GM23338 (cell line): ENCODE results near the gene ADORA1. TPM values are rescaled to one million over a fixed set of nuclear protein-coding genes. Genes with fewer than 3 reads are reported as not detected.

ENCODE experiments used
- ATAC-seq: fragments of 200-7000 bp; cut with Tn5 transposase; 3 replicates; pipeline ENCODE4 v1.9.1; 2020
- DNase-seq: peaks from one replicate; pipeline ENCODE4 v3.0.0-alpha.2; 2015; ENCODE audit warnings: low spot score
- H2AFZ ChIP-seq: fragments of 200-600 bp; sonication (generic); 2 replicates; pipeline ENCODE4 v1.8.0; 2016; ENCODE audit warnings: antibody characterized with exemption, mild to moderate bottlenecking, moderate library complexity
- H3F3A ChIP-seq: fragments of 200-600 bp; sonication (generic); replicated peaks from 2 replicates; pipeline ENCODE4 v1.8.0; 2017; ENCODE audit warnings: antibody characterized with exemption, mixed run types, low read depth
- H3K27ac ChIP-seq: fragments of 200-600 bp; sonication (generic); 2 replicates; pipeline ENCODE4 v1.6.1; 2016; ENCODE audit warnings: low read depth
- H3K27me3 ChIP-seq: fragments of 200-600 bp; sonication (generic); 2 replicates; pipeline ENCODE4 v1.8.0; 2016; ENCODE audit warnings: mild to moderate bottlenecking, mixed run types, moderate library complexity; ENCODE audit not compliant: insufficient read depth
- H3K36me3 ChIP-seq: fragments of 200-600 bp; sonication (generic); 2 replicates; pipeline ENCODE4 v1.8.0; 2016; ENCODE audit warnings: mild to moderate bottlenecking; ENCODE audit not compliant: insufficient read depth
- H3K4me1 ChIP-seq: fragments of 200-600 bp; sonication (generic); 2 replicates; pipeline ENCODE4 v1.8.0; 2016; ENCODE audit warnings: mild to moderate bottlenecking, moderate library complexity; ENCODE audit not compliant: insufficient read depth
- H3K4me2 ChIP-seq: fragments of 200-600 bp; sonication (generic); 2 replicates; pipeline ENCODE4 v1.7.1; 2017; ENCODE audit warnings: mixed run types
- H3K4me3 ChIP-seq: fragments of 200-600 bp; sonication (generic); 2 replicates; pipeline ENCODE4 v1.6.1; 2016; ENCODE audit warnings: mixed run types
- H3K79me2 ChIP-seq: fragments of 200-600 bp; sonication (generic); replicated peaks from 2 replicates; pipeline ENCODE4 v1.8.0; 2017; ENCODE audit warnings: mild to moderate bottlenecking; ENCODE audit not compliant: insufficient read depth
- H3K9me2 ChIP-seq: fragments of 200-600 bp; sonication (generic); 2 replicates; pipeline ENCODE4 v1.8.0; 2017; ENCODE audit not compliant: insufficient read depth
- H4K20me1 ChIP-seq: fragments of 200-600 bp; sonication (generic); replicated peaks from 2 replicates; pipeline ENCODE4 v1.8.0; 2017; ENCODE audit warnings: mild to moderate bottlenecking; ENCODE audit not compliant: insufficient read depth
- H3K27ac Mint-ChIP-seq: 2 replicates; pipeline ENCODE4 v1.8.0; 2020; ENCODE audit warnings: inconsistent platforms, mild to moderate bottlenecking, moderate library complexity, mixed read lengths
- H3K27me3 Mint-ChIP-seq: 3 replicates; pipeline ENCODE4 v1.8.0; 2022; ENCODE audit warnings: low read depth, mild to moderate bottlenecking, moderate library complexity, mixed read lengths, inconsistent platforms; ENCODE audit not compliant: insufficient read depth, poor library complexity
- H3K36me3 Mint-ChIP-seq: 3 replicates; pipeline ENCODE4 v1.8.0; 2021; ENCODE audit warnings: low read depth, mild to moderate bottlenecking, inconsistent platforms, moderate library complexity, mixed read lengths
- H3K4me1 Mint-ChIP-seq: 3 replicates; pipeline ENCODE4 v1.8.0; 2020; ENCODE audit warnings: mild to moderate bottlenecking, inconsistent platforms, mixed read lengths
- H3K4me3 Mint-ChIP-seq: 3 replicates; pipeline ENCODE4 v1.8.0; 2021; ENCODE audit warnings: moderate library complexity, mild to moderate bottlenecking, inconsistent platforms, mixed read lengths
- H3K9me3 Mint-ChIP-seq: 3 replicates; pipeline ENCODE4 v1.8.0; 2020; ENCODE audit warnings: moderate library complexity, mild to moderate bottlenecking, inconsistent platforms, mixed read lengths
- CREB1 ChIP-seq: fragments of 250-450 bp; sonication (Bioruptor Pico); IDR thresholded peaks from 2 replicates; pipeline ENCODE4 v1.5.0; 2020; ENCODE audit warnings: low read depth, mild to moderate bottlenecking, moderate library complexity
- CTCF ChIP-seq, 2 experiments: fragments of 200-600 bp in 1 of 2; sonication (generic) in 1 of 2; conservative IDR thresholded peaks; 2 replicates each; pipeline versions ENCODE4 v1.5.1 to v1.6.1; 2016 to 2017; ENCODE audit warnings: antibody characterized with exemption in 2 of 2, low read depth in 2 of 2, mild to moderate bottlenecking in 2 of 2, moderate library complexity in 1 of 2
- EZH2 ChIP-seq: fragments of 200-600 bp; sonication (generic); IDR thresholded peaks from one replicate; pipeline ENCODE4 v1.8.0; 2017; ENCODE audit warnings: antibody characterized with exemption, mild to moderate bottlenecking, low read depth; ENCODE audit not compliant: unreplicated experiment
- EZH2phosphoT487 ChIP-seq: fragments of 200-600 bp; sonication (generic); IDR thresholded peaks from one replicate; pipeline ENCODE4 v1.8.1; 2018; ENCODE audit warnings: antibody characterized with exemption; ENCODE audit not compliant: unreplicated experiment
- JUNB ChIP-seq: IDR thresholded peaks from one replicate; pipeline ENCODE4 v1.6.1; 2016; ENCODE audit warnings: antibody characterized with exemption; ENCODE audit not compliant: unreplicated experiment
- NANOG ChIP-seq: IDR thresholded peaks from 2 replicates; pipeline ENCODE4 v1.6.1; 2016; ENCODE audit warnings: antibody characterized with exemption, borderline replicate concordance
- POLR2AphosphoS5 ChIP-seq: IDR thresholded peaks from 2 replicates; pipeline ENCODE4 v1.6.1; 2016; ENCODE audit warnings: antibody characterized with exemption, low read depth
- STAT1 ChIP-seq: IDR thresholded peaks from one replicate; pipeline ENCODE4 v1.6.1; 2016; ENCODE audit warnings: antibody characterized with exemption; ENCODE audit not compliant: unreplicated experiment
- ZNF114 ChIP-seq: fragments of 250-450 bp; sonication (Bioruptor Pico); IDR thresholded peaks from 2 replicates; pipeline ENCODE4 v1.5.0; 2020; ENCODE audit warnings: mild to moderate bottlenecking, moderate library complexity
- ZNF331 ChIP-seq: fragments of 250-450 bp; sonication (Bioruptor Pico); IDR thresholded peaks from 2 replicates; pipeline ENCODE4 v1.5.0; 2020; ENCODE audit warnings: low read depth, mild to moderate bottlenecking, moderate library complexity
- polyA plus RNA-seq: library from polyadenylated mRNA; unstranded; fragments of >200 nt; fragmentation: Nextera tagmentation; extraction: Ambion mirVana; gene quantifications from 2 replicates; pipeline ENCODE4 v1.2.1, GENCODE V29; 2016
- total RNA-seq: library from RNA; depleted of rRNA; stranded (reverse); fragments of >200 nt; shearing (Covaris generic); gene quantifications from 2 replicates; pipeline ENCODE4 v1.2.3, GENCODE V29; 2014
- TF ChIP-seq, protein P1 (sequence below): fragments of 250-450 bp; sonication (Bioruptor Pico); IDR thresholded peaks from 2 replicates; pipeline ENCODE4 v1.5.0; 2020; ENCODE audit warnings: mild to moderate bottlenecking, moderate library complexity
- TF ChIP-seq, protein P2 (sequence below): IDR thresholded peaks from 2 replicates; pipeline ENCODE4 v1.6.1; 2016; ENCODE audit warnings: antibody characterized with exemption
- TF ChIP-seq, protein P3 (sequence below): IDR thresholded peaks from one replicate; pipeline ENCODE4 v1.6.1; 2018; ENCODE audit warnings: antibody characterized with exemption; ENCODE audit not compliant: unreplicated experiment

Gene ADORA1
- total and polyA plus RNA-seq, 2 experiments from 2014 or later: 0.63 to 1.8 TPM

DNA sequence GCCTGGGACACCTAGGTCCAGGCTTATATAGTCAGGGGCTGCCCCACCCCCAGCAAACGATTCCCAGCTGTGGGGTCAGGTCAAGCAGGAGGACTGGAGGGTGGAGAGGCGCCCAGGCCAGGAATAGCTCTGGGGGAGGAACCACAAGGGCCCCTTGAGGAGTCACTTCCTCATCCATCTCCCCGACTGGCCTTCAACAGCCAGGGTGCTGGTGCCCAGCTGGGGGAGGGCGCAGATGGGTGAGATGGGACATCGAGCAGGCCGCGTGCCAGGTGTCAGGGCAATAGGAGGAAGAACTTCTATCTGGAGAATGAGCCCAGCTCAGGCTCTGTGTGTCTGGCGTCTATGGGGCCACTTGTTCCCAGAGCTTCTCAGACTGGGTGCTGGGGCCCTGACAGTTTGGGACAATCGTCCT lies 48.3 kb downstream of the ADORA1 start:
- Histone ChIP-seq H3K36me3 (no peaks in the 10 kb centered on the region), H3K4me2 (no peak overlapping the region), H3F3A (no peaks in the 10 kb centered on the region), H3K27me3 (no peaks in the 10 kb centered on the region), H4K20me1 (no peaks in the 10 kb centered on the region), H3K4me1 (no peaks in the 10 kb centered on the region; the same call in 1 of the 2 replicates), H3K27ac (no peak overlapping the region), H3K4me3 (no peak overlapping the region), H3K79me2 (no peaks in the 10 kb centered on the region), H2AFZ (no peak overlapping the region), H3K9me2 (no peaks in the 10 kb centered on the region)
- ATAC-seq (no peak), DNase-seq (no peak)
- no peak overlapping the region for H3K27ac Mint-ChIP-seq
- H3K9me3 Mint-ChIP-seq: no peaks in the 10 kb centered on the region
- H3K4me3 Mint-ChIP-seq: no peak overlapping the region
- no peaks in the 10 kb centered on the region for H3K36me3 Mint-ChIP-seq
- H3K4me1 Mint-ChIP-seq: peaks cover 17% of the 10 kb centered on the region
- no peak for TF ChIP-seq EZH2
- no peak for TF ChIP-seq JUNB
- TF ChIP-seq EZH2phosphoT487: no peak
- TF ChIP-seq, protein P1, sequence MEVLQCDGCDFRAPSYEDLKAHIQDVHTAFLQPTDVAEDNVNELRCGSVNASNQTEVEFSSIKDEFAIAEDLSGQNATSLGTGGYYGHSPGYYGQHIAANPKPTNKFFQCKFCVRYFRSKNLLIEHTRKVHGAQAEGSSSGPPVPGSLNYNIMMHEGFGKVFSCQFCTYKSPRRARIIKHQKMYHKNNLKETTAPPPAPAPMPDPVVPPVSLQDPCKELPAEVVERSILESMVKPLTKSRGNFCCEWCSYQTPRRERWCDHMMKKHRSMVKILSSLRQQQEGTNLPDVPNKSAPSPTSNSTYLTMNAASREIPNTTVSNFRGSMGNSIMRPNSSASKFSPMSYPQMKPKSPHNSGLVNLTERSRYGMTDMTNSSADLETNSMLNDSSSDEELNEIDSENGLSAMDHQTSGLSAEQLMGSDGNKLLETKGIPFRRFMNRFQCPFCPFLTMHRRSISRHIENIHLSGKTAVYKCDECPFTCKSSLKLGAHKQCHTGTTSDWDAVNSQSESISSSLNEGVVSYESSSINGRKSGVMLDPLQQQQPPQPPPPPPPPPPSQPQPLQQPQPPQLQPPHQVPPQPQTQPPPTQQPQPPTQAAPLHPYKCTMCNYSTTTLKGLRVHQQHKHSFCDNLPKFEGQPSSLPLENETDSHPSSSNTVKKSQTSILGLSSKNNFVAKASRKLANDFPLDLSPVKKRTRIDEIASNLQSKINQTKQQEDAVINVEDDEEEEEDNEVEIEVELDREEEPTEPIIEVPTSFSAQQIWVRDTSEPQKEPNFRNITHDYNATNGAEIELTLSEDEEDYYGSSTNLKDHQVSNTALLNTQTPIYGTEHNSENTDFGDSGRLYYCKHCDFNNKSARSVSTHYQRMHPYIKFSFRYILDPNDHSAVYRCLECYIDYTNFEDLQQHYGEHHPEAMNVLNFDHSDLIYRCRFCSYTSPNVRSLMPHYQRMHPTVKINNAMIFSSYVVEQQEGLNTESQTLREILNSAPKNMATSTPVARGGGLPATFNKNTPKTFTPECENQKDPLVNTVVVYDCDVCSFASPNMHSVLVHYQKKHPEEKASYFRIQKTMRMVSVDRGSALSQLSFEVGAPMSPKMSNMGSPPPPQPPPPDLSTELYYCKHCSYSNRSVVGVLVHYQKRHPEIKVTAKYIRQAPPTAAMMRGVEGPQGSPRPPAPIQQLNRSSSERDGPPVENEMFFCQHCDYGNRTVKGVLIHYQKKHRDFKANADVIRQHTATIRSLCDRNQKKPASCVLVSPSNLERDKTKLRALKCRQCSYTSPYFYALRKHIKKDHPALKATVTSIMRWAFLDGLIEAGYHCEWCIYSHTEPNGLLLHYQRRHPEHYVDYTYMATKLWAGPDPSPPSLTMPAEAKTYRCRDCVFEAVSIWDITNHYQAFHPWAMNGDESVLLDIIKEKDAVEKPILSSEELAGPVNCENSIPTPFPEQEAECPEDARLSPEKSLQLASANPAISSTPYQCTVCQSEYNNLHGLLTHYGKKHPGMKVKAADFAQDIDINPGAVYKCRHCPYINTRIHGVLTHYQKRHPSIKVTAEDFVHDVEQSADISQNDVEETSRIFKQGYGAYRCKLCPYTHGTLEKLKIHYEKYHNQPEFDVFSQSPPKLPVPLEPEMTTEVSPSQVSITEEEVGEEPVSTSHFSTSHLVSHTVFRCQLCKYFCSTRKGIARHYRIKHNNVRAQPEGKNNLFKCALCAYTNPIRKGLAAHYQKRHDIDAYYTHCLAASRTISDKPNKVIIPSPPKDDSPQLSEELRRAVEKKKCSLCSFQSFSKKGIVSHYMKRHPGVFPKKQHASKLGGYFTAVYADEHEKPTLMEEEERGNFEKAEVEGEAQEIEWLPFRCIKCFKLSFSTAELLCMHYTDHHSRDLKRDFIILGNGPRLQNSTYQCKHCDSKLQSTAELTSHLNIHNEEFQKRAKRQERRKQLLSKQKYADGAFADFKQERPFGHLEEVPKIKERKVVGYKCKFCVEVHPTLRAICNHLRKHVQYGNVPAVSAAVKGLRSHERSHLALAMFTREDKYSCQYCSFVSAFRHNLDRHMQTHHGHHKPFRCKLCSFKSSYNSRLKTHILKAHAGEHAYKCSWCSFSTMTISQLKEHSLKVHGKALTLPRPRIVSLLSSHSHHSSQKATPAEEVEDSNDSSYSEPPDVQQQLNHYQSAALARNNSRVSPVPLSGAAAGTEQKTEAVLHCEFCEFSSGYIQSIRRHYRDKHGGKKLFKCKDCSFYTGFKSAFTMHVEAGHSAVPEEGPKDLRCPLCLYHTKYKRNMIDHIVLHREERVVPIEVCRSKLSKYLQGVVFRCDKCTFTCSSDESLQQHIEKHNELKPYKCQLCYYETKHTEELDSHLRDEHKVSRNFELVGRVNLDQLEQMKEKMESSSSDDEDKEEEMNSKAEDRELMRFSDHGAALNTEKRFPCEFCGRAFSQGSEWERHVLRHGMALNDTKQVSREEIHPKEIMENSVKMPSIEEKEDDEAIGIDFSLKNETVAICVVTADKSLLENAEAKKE (CRISPR knock-in tag): no peak
- TF ChIP-seq CREB1 (CRISPR knock-in tag): no peak
- TF ChIP-seq, protein P2, sequence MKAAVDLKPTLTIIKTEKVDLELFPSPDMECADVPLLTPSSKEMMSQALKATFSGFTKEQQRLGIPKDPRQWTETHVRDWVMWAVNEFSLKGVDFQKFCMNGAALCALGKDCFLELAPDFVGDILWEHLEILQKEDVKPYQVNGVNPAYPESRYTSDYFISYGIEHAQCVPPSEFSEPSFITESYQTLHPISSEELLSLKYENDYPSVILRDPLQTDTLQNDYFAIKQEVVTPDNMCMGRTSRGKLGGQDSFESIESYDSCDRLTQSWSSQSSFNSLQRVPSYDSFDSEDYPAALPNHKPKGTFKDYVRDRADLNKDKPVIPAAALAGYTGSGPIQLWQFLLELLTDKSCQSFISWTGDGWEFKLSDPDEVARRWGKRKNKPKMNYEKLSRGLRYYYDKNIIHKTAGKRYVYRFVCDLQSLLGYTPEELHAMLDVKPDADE: no peak
- no peak for TF ChIP-seq ZNF114 (CRISPR knock-in tag)
- no peak for TF ChIP-seq STAT1
- TF ChIP-seq ZNF331 (CRISPR knock-in tag): no peak
- TF ChIP-seq, protein P3, sequence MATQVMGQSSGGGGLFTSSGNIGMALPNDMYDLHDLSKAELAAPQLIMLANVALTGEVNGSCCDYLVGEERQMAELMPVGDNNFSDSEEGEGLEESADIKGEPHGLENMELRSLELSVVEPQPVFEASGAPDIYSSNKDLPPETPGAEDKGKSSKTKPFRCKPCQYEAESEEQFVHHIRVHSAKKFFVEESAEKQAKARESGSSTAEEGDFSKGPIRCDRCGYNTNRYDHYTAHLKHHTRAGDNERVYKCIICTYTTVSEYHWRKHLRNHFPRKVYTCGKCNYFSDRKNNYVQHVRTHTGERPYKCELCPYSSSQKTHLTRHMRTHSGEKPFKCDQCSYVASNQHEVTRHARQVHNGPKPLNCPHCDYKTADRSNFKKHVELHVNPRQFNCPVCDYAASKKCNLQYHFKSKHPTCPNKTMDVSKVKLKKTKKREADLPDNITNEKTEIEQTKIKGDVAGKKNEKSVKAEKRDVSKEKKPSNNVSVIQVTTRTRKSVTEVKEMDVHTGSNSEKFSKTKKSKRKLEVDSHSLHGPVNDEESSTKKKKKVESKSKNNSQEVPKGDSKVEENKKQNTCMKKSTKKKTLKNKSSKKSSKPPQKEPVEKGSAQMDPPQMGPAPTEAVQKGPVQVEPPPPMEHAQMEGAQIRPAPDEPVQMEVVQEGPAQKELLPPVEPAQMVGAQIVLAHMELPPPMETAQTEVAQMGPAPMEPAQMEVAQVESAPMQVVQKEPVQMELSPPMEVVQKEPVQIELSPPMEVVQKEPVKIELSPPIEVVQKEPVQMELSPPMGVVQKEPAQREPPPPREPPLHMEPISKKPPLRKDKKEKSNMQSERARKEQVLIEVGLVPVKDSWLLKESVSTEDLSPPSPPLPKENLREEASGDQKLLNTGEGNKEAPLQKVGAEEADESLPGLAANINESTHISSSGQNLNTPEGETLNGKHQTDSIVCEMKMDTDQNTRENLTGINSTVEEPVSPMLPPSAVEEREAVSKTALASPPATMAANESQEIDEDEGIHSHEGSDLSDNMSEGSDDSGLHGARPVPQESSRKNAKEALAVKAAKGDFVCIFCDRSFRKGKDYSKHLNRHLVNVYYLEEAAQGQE: no peak
- no peak for TF ChIP-seq NANOG
- TF ChIP-seq POLR2AphosphoS5: no peak
- TF ChIP-seq CTCF (conservative IDR thresholded peaks at IDR 0.05; ENCODE audit: low read depth in 2 of 2): no peak
- peaks cover 11% of the 10 kb centered on the region for H3K27me3 Mint-ChIP-seq
